KG1 (cell line): ENCODE results near the gene BBS7.

Experiments
- DNase-seq: peaks from one replicate; lab custom pipeline; 2025; lab: John Stamatoyannopoulos, UW

BBS7 gene, protein sequence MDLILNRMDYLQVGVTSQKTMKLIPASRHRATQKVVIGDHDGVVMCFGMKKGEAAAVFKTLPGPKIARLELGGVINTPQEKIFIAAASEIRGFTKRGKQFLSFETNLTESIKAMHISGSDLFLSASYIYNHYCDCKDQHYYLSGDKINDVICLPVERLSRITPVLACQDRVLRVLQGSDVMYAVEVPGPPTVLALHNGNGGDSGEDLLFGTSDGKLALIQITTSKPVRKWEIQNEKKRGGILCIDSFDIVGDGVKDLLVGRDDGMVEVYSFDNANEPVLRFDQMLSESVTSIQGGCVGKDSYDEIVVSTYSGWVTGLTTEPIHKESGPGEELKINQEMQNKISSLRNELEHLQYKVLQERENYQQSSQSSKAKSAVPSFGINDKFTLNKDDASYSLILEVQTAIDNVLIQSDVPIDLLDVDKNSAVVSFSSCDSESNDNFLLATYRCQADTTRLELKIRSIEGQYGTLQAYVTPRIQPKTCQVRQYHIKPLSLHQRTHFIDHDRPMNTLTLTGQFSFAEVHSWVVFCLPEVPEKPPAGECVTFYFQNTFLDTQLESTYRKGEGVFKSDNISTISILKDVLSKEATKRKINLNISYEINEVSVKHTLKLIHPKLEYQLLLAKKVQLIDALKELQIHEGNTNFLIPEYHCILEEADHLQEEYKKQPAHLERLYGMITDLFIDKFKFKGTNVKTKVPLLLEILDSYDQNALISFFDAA

GRCh38 chr4:121869841-121870822, at the start of gene BBS7:
TSS of gene BBS7 (minus strand) at chr4:121870474. CDS start at chr4:121870313, 161 bp downstream.
- peak; percentile 88 for DNase-seq

DNA sequence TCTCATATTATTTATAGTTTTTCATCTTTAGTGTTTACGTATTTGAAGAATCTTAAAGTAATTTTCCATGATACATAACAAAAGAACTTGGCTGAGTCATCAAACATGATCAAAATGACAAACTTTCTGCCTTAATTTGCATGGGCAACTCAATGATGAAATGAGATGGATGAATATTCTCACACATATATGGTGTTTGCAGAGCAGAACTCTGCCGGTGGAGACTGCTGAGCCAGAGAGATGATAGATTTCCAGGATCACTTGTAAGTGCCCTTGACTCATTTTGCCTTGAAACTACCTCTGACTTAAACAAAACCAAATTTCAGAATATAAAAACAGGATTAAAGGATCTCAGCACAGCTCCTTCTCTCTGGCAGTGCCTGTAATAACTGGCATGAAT, 43.4 kb upstream of the BBS7 start:
- no peak for DNase-seq

GRCh38 chr4:121908346-121908745, 38.1 kb upstream of the BBS7 start:
- DNase-seq = no peak

- DNase-seq = peak; percentile 10
Observed at GRCh38 chr4:121900132-121900983, 30.1 kb upstream of the BBS7 start.

GRCh38 chr4:121898150-121898549, 27.9 kb upstream of the BBS7 start:
- DNase-seq = no peak

GRCh38 chr4:121888134-121888533, 17.9 kb upstream of the BBS7 start:
- DNase-seq = no peak

DNA sequence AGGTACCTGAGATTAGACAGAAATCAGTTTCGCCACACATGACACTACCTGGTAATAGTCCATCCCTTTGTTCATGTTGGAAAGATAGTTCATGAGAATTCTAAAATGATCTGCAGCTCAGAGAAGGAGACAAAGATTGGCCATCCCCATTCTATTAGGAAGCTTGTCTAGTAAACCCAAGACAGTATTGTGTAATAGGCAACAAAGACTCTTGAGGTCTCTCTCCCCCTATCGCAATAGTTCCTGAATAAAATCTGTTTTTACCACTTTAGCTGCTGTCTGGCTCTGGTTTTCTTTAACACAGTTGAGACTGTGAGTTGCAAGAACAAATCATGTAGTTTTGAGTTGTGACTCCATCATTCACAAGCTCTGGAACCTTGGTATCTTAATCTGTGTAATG, 14.8 kb upstream of the BBS7 start:
- DNase-seq = no peak

DNA sequence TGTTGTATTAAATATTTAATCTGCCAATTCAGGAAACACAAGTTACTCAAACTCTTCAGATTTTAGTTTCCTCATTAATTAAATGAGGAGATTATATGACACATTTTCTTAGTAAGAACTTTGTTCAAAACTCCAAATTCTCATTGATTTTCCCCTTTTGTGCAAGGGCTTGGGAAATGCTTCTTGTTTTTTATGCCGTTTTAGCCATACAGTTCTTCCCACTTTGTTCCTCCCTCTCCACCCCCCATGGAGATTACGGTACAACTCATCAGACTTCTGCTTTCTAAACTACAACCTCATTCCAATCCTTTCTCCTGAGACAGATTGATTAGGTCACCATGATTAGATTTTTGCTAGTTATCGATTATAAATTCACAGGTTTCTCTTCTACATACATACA, 10.9 kb upstream of the BBS7 start:
- no peak for DNase-seq

DNA sequence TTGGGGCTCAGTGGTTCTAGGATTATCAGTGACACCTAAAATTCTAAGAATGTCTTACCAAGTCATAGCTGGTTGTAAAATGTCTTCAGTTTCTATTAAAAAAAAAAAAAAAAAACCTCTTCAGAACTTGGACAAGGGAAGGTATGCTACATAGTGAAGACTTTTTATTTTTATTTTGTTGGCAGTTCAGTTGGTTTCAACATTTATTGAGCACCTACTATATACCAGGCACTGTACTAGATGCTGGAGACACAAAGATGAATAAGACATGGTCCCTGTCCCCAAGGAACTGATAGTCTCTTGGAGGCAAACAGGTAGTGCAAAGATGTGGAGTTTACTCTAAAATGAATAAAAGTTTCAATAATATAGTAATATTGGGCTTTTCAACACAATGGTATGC, 8.9 kb upstream of the BBS7 start:
- no peak for DNase-seq

- DNase-seq = no peak
Observed at GRCh38 chr4:121877041-121877773, 6.9 kb upstream of the BBS7 start.

- no peak for DNase-seq
Observed at GRCh38 chr4:121876070-121876469, 5.8 kb upstream of the BBS7 start.

GRCh38 chr4:121875652-121876051, 5.4 kb upstream of the BBS7 start:
- DNase-seq = no peak

DNA sequence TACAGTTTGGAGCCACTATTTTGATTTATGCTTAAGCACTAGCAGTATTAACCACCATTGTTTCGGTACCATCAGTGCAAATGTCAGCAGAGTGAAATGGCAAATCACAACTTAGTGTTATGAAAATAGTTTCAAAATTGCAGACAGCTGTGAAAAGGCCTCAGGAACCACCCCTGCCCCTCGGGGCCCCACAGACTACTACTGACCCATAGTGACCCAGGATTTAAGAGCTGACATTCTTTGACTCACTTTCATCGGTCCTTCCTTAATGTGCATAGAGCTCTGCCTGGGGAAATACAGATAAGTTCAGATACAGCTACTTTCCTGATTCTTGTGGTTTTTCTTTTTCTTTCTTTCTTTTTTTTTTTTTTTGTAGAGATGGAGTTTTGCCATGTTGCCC, 3.3 kb upstream of the BBS7 start:
- DNase-seq = no peak

DNA sequence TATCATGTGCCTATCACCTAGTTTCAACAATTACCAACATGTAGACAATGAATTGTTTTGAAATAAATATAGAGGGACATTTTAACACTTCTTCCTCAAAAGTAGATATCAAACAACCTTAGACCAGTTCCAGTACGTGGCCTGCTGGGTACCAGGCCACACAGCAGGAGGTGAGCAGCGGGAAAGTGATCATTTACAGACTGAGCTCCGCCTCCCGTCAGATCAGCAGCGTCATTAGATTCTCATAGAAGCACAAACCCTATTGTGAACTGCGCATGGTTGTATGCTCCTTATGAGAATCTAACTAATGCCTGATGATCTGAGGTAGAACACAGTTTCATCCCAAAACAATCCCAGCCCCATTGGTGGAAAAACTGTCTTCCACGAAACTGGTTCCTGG, 6.5 kb downstream of the BBS7 start:
- DNase-seq = no peak

GRCh38 chr4:121861426-121861825, 8.8 kb downstream of the BBS7 start:
- no peak for DNase-seq

DNA sequence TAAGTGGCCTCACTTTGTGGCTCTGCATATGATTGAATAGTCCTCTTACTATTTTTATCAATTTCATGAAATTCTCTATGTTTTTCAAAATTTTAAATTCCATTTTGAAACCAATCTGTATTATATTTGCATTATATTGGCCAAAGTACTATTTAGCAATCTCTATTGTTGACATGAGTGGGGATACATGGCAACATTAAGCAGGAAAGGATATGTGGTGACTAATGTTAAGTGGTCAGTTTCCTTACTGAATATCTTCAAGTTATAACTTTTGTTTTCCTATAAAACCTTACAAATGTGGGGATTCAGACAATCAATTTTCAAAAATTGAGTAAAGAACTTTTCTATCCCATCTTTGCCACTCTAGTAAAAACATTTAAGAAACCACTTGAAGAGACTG, 10.2 kb downstream of the BBS7 start:
- no peak for DNase-seq

- DNase-seq = no peak
Observed at GRCh38 chr4:121851354-121851753, 18.9 kb downstream of the BBS7 start.

DNA sequence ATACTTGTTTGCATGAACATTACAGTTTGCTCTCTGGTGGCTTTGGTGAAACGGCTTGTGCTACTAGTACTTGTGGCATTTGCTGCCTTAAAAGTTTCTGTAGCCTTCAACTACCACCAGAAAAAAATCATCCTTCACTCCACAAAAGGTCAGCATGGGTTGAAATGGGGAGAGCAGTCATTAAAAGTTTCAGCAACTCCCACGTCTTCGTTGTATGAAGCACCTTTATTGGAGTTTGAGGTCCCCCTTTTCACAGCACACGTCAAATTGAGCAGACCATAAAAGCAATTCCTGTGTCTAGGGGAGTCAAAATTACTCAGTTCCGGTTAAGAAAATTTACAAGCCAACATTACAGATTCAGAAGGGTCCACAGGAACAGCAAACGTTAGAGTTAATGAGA, 23.6 kb downstream of the BBS7 start:
- DNase-seq = no peak

DNA sequence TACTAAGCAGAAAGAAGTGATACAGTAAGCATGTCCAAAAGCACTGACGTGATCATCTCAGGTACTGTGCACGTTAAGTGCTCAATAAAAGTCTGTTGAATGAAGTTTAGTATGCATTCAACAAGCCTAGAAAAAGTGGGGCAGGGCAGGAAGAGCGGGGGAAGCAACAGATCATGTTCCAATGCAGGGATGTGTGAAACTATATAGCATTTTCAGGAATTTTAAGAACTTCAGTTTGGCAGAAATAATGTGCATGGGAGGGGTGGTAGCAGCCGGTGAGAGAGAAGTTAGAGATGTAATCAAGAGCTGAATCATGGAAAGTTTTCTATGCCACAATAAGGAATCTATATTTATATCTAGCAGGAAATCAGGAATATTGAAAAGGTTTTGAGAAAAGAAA, 27.4 kb downstream of the BBS7 start:
- no peak for DNase-seq

GRCh38 chr4:121838136-121838535, 32.1 kb downstream of the BBS7 start:
- DNase-seq = no peak

DNA sequence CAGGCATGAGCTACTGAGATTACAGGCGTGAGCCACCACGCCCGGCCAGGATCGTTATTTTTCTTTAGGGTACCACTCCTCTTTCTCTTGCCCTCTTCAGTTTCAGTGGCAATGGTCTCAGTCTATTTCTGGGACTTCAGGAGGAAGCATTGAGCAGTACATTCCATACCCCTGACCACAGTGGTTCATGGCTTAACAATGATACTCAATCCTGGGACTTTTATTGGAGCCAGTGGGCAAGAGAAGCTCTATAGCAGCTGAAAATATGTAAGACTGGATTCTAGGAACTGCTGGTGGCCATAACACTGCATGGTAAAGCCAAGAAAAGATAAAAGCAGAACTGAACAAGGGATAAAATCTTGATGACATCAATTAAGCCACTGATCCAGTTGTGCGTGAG, 40.8 kb downstream of the BBS7 start:
- no peak for DNase-seq
